Renal pelvis (tissue), 4 donors: ENCODE measurements around the gene KLHDC4. TPM values are rescaled to one million over a fixed set of nuclear protein-coding genes. Genes with fewer than 3 reads are reported as not detected.
"Not testable (repeated sequence)": the region's sequence is repeated elsewhere in the genome, so short reads cannot be mapped to it uniquely, and the experiment has no call there.

ENCODE experiments used
- DNase-seq: peaks from one replicate; pipeline ENCODE4 v3.0.0-alpha.2; 2013
- polyA plus RNA-seq, 3 donors: library from polyadenylated mRNA; unstranded; fragments of 120-200 nt; gene quantifications; one replicate each; pipeline ENCODE4 v1.2.1, GENCODE V29; 2013; ENCODE audit not compliant: insufficient read length in 3 of 3

Gene KLHDC4
- polyA plus RNA-seq, 3 donors = 28.9 to 42.6 (median 41.0) TPM

GRCh38 chr16:87747626-87748414 is 18.0 kb downstream of the KLHDC4 start:
- DNase-seq = no peak

- DNase-seq = no peak
Observed at GRCh38 chr16:87746178-87746577, 19.6 kb downstream of the KLHDC4 start.

GRCh38 chr16:87744750-87745514 is 20.9 kb downstream of the KLHDC4 start:
- DNase-seq = no peak

GRCh38 chr16:87742781-87743490 is 22.9 kb downstream of the KLHDC4 start:
- DNase-seq = no peak

GRCh38 chr16:87741700-87742415 is 23.9 kb downstream of the KLHDC4 start:
- DNase-seq = no peak

- DNase-seq = no peak
Observed at GRCh38 chr16:87740909-87741424, 24.8 kb downstream of the KLHDC4 start.

GRCh38 chr16:87740441-87740840 is 25.3 kb downstream of the KLHDC4 start:
- DNase-seq = no peak

GRCh38 chr16:87739801-87740200 is 26.0 kb downstream of the KLHDC4 start:
- DNase-seq = no peak

- DNase-seq = no peak
Observed at GRCh38 chr16:87736008-87736382, 29.8 kb downstream of the KLHDC4 start.

- no peak for DNase-seq
Observed at GRCh38 chr16:87735270-87736007, 30.3 kb downstream of the KLHDC4 start.

GRCh38 chr16:87734644-87735043 is 31.1 kb downstream of the KLHDC4 start:
- DNase-seq = no peak

GRCh38 chr16:87733190-87733589 is 32.6 kb downstream of the KLHDC4 start:
- no peak for DNase-seq

GRCh38 chr16:87731607-87732006 is 34.2 kb downstream of the KLHDC4 start:
- no peak for DNase-seq

- no peak for DNase-seq
Observed at GRCh38 chr16:87729266-87729954, 36.4 kb downstream of the KLHDC4 start.

GRCh38 chr16:87728026-87728425 is 37.8 kb downstream of the KLHDC4 start:
- DNase-seq = no peak

GRCh38 chr16:87727346-87727745 is 38.4 kb downstream of the KLHDC4 start:
- DNase-seq = no peak

GRCh38 chr16:87726577-87726976 is 39.2 kb downstream of the KLHDC4 start:
- DNase-seq = not testable (repeated sequence)

GRCh38 chr16:87725596-87726235 is 40.1 kb downstream of the KLHDC4 start:
- DNase-seq = no peak

GRCh38 chr16:87724490-87725291 is 41.1 kb downstream of the KLHDC4 start:
- no peak for DNase-seq
